Esophagus squamous epithelium (tissue), 4 donors: Measurements from ENCODE around the gene CNTLN.

ENCODE experiments used
- CTCF ChIP-seq, 6 experiments: fragments of 450-650 bp in 4 of 6; fragments of 200-600 bp in 2 of 6; sonication (generic) in 2 of 6; IDR thresholded peaks; one replicate each; pipeline ENCODE4 v1.5.1; 2016 to 2019; ENCODE audit warnings: antibody characterized with exemption in 6 of 6, mild to moderate bottlenecking in 4 of 6, moderate library complexity in 4 of 6
- POLR2A ChIP-seq, 4 donors: fragments of 450-650 bp; IDR thresholded peaks; one replicate each; pipeline ENCODE4 v1.6.1; 2017; ENCODE audit warnings: antibody characterized with exemption in 4 of 4, mild to moderate bottlenecking in 4 of 4, moderate library complexity in 3 of 4

GRCh38 chr9:17536027-17536426, 401.2 kb downstream of the CNTLN start:
- no peak for TF ChIP-seq POLR2A (IDR thresholded peaks at IDR 0.05)
- TF ChIP-seq CTCF (IDR thresholded peaks at IDR 0.05), result no peak
